ENCODE results near the gene FOXN4. TPM values are rescaled to one million over a fixed set of nuclear protein-coding genes. Genes with fewer than 3 reads are reported as not detected.

The FOXN4 gene
- polyA plus RNA-seq, 1 donor (not counting 4 experiments of a cell fraction or from before 2014, with no cell fraction given), result not detected

GRCh38 chr12:109239691-109240090 lies 69.4 kb downstream of the FOXN4 start:
- no peak for FAIRE-seq
- no peaks in the 10 kb centered on the region for H4K20me1 ChIP-seq (ENCODE audit: control insufficient read depth, extremely low read depth, insufficient read depth, low read length)
- H3K9me1 ChIP-seq (ENCODE audit: control insufficient read depth, extremely low read depth, insufficient read depth, low read length), result no peaks in the 10 kb centered on the region
- TF ChIP-seq, protein P1, sequence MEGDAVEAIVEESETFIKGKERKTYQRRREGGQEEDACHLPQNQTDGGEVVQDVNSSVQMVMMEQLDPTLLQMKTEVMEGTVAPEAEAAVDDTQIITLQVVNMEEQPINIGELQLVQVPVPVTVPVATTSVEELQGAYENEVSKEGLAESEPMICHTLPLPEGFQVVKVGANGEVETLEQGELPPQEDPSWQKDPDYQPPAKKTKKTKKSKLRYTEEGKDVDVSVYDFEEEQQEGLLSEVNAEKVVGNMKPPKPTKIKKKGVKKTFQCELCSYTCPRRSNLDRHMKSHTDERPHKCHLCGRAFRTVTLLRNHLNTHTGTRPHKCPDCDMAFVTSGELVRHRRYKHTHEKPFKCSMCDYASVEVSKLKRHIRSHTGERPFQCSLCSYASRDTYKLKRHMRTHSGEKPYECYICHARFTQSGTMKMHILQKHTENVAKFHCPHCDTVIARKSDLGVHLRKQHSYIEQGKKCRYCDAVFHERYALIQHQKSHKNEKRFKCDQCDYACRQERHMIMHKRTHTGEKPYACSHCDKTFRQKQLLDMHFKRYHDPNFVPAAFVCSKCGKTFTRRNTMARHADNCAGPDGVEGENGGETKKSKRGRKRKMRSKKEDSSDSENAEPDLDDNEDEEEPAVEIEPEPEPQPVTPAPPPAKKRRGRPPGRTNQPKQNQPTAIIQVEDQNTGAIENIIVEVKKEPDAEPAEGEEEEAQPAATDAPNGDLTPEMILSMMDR (optimal IDR thresholded peaks at IDR 0.05 in 1 of 3, IDR thresholded peaks at IDR 0.05 in 1 of 3, conservative IDR thresholded peaks at IDR 0.05 in 1 of 3; ENCODE audit: extremely low read depth in 1 of 3, insufficient read depth in 2 of 3, low read length in 3 of 3), result no peak
- TF ChIP-seq EZH2 (IDR thresholded peaks at IDR 0.05; ENCODE audit: low read length), result no peak
- dilution Hi-C loops (cut with MboI; ENCODE audit: extremely low pct_ligation_motif_present, low sequenced_read_pairs), result no loop called here
- no peak overlapping the region for H3K27ac ChIP-seq (ENCODE audit: control insufficient read depth, insufficient read depth, low read length)
- no peaks in the 10 kb centered on the region for H3K79me2 ChIP-seq (ENCODE audit: control insufficient read depth, insufficient read depth, low read length)
- no peak overlapping the region for H3K9ac ChIP-seq (ENCODE audit: control insufficient read depth, extremely low read depth, insufficient read depth, low read length)
- H3K9me3 ChIP-seq (ENCODE audit: control insufficient read depth, low read depth, low read length), result no peaks in the 10 kb centered on the region
- no peaks in the 10 kb centered on the region for H3K27me3 ChIP-seq (ENCODE audit: control insufficient read depth, extremely low read depth, insufficient read depth, low read length)
- H3K4me1 ChIP-seq (ENCODE audit: control insufficient read depth, extremely low read depth, insufficient read depth, low read length), result no peaks in the 10 kb centered on the region
- no peak for DNase-seq (ENCODE audit: low read depth, low spot score)
- no peak overlapping the region for H3K4me3 ChIP-seq (ENCODE audit: control insufficient read depth in 2 of 3, extremely low read depth in 1 of 3, insufficient read depth in 2 of 3, low read depth in 1 of 3, low read length in 3 of 3)
- H2AFZ ChIP-seq (ENCODE audit: control insufficient read depth, low read length), result no peak overlapping the region
- H3K4me2 ChIP-seq (ENCODE audit: control insufficient read depth, extremely low read depth, insufficient read depth, low read depth, low read length), result no peak overlapping the region
- H3K36me3 ChIP-seq (ENCODE audit: control insufficient read depth in 2 of 2, extremely low read depth in 1 of 2, insufficient read depth in 2 of 2, low read length in 2 of 2), result no peaks in the 10 kb centered on the region

DNA sequence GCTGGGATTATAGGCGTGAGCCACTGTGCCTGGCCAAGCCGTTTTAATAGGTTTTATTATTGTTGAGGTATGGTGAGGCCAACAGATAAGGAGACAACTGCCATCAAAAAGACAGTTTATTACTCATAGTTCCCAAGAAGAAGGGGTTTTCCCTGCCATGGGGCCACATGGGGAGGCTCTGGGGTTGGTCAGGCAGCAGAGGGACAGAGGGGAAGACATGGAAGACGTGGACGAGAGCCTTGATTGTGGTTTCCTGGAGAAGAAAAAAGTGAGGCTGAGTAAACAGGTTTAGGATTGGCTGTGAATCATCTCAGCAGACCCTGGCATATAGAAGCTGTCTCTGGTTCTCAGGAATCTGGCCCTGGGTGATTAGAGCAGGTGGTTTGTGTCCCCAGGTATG lies 69.9 kb downstream of the FOXN4 start:
- H3K27ac ChIP-seq (ENCODE audit: control insufficient read depth, insufficient read depth, low read length), result no peak overlapping the region
- TF ChIP-seq, protein P1 (optimal IDR thresholded peaks at IDR 0.05 in 1 of 3, IDR thresholded peaks at IDR 0.05 in 1 of 3, conservative IDR thresholded peaks at IDR 0.05 in 1 of 3; ENCODE audit: extremely low read depth in 1 of 3, insufficient read depth in 2 of 3, low read length in 3 of 3), result no peak
- no peak for TF ChIP-seq EZH2 (IDR thresholded peaks at IDR 0.05; ENCODE audit: low read length)
- H3K36me3 ChIP-seq (ENCODE audit: control insufficient read depth in 2 of 2, extremely low read depth in 1 of 2, insufficient read depth in 2 of 2, low read length in 2 of 2), result no peaks in the 10 kb centered on the region
- no peak for FAIRE-seq
- no peak overlapping the region for H3K9ac ChIP-seq (ENCODE audit: control insufficient read depth, extremely low read depth, insufficient read depth, low read length)
- no peak overlapping the region for H2AFZ ChIP-seq (ENCODE audit: control insufficient read depth, low read length)
- dilution Hi-C loops (cut with MboI; ENCODE audit: extremely low pct_ligation_motif_present, low sequenced_read_pairs), result no loop called here
- H3K9me1 ChIP-seq (ENCODE audit: control insufficient read depth, extremely low read depth, insufficient read depth, low read length), result no peaks in the 10 kb centered on the region
- no peaks in the 10 kb centered on the region for H3K79me2 ChIP-seq (ENCODE audit: control insufficient read depth, insufficient read depth, low read length)
- H3K4me1 ChIP-seq (ENCODE audit: control insufficient read depth, extremely low read depth, insufficient read depth, low read length), result no peaks in the 10 kb centered on the region
- no peak overlapping the region for H3K4me2 ChIP-seq (ENCODE audit: control insufficient read depth, extremely low read depth, insufficient read depth, low read depth, low read length)
- no peaks in the 10 kb centered on the region for H3K27me3 ChIP-seq (ENCODE audit: control insufficient read depth, extremely low read depth, insufficient read depth, low read length)
- H4K20me1 ChIP-seq (ENCODE audit: control insufficient read depth, extremely low read depth, insufficient read depth, low read length), result no peaks in the 10 kb centered on the region
- no peaks in the 10 kb centered on the region for H3K9me3 ChIP-seq (ENCODE audit: control insufficient read depth, low read depth, low read length)
- no peak overlapping the region for H3K4me3 ChIP-seq (ENCODE audit: control insufficient read depth in 2 of 3, extremely low read depth in 1 of 3, insufficient read depth in 2 of 3, low read depth in 1 of 3, low read length in 3 of 3)
- no peak for DNase-seq (ENCODE audit: low read depth, low spot score)

Data from keratinocyte (primary cell).